Panc1 (cell line): ENCODE data around the gene ARHGEF38. TPM values are rescaled to one million over a fixed set of nuclear protein-coding genes. Genes with fewer than 3 reads are reported as not detected.

Source experiments
- ATAC-seq: fragments of 200-7000 bp; cut with Tn5 transposase; 2 replicates; pipeline ENCODE4 v1.9.1; 2020; ENCODE audit warnings: mild to moderate bottlenecking, moderate library complexity
- BruUV-seq: library from RNA; stranded (reverse); fragments of 400-500 nt; replicated peaks from 2 replicates; lab custom pipeline; 2021; lab: Mats Ljungman, UMichigan
- CTCF ChIA-PET: fragments of 300-600 bp; sonication (Branson Sonifier 250); formaldehyde crosslinking; loops from one replicate; lab custom pipeline; 2022; ENCODE audit warnings: antibody characterized with exemption; lab: Charles Lee
- POLR2A ChIA-PET: fragments of 300-600 bp; sonication (Branson Sonifier 250); formaldehyde crosslinking; loops from one replicate; lab custom pipeline; 2022; ENCODE audit warnings: antibody characterized with exemption; lab: Charles Lee
- DNase-seq: peaks from one replicate; pipeline ENCODE4 v3.0.0-alpha.2; 2010; ENCODE audit warnings: low read depth, low spot score
- H3K27ac ChIP-seq: 2 replicates; pipeline ENCODE4 v1.5.1; 2011; ENCODE audit warnings: mild to moderate bottlenecking, low read length, inconsistent platforms
- H3K27me3 ChIP-seq: fragments of 200-500 bp; sonication (Bioruptor generic); 2 replicates; pipeline ENCODE4 v1.6.0; 2014; ENCODE audit warnings: low read length, inconsistent platforms; ENCODE audit not compliant: control insufficient read depth, insufficient read depth
- H3K36me3 ChIP-seq: fragments of 200-500 bp; sonication (Bioruptor generic); 2 replicates; pipeline ENCODE4 v1.5.1; 2014; ENCODE audit warnings: inconsistent platforms, mild to moderate bottlenecking, low read length, moderate library complexity; ENCODE audit not compliant: control insufficient read depth, insufficient read depth
- H3K4me1 ChIP-seq: 2 replicates; pipeline ENCODE4 v1.5.1; 2011; ENCODE audit warnings: inconsistent platforms, mild to moderate bottlenecking, low read length, moderate library complexity; ENCODE audit not compliant: control insufficient read depth, insufficient read depth
- H3K4me3 ChIP-seq, 2 experiments: 2 replicates each; pipeline ENCODE4 v1.5.1; 2011 to 2012; ENCODE audit warnings: low read depth in 2 of 2, low read length in 2 of 2, mild to moderate bottlenecking in 2 of 2, inconsistent platforms in 1 of 2, moderate library complexity in 1 of 2
- H3K9me3 ChIP-seq: fragments of 200-500 bp; sonication (Bioruptor generic); 2 replicates; pipeline ENCODE4 v1.5.1; 2014; ENCODE audit warnings: low read depth, mild to moderate bottlenecking, inconsistent platforms, low read length, moderate library complexity; ENCODE audit not compliant: control insufficient read depth, insufficient read depth
- POLR2AphosphoS5 ChIP-seq: IDR thresholded peaks from 2 replicates; pipeline ENCODE4 v1.6.1; 2012; ENCODE audit warnings: mild to moderate bottlenecking, low read depth, low read length, moderate library complexity
- SIN3A ChIP-seq: IDR thresholded peaks from 2 replicates; pipeline ENCODE4 v1.6.1; 2012; ENCODE audit warnings: low read depth, mild to moderate bottlenecking, low read length, moderate library complexity, borderline replicate concordance; ENCODE audit not compliant: insufficient read depth
- TCF7L2 ChIP-seq: IDR thresholded peaks from 2 replicates; pipeline ENCODE4 v1.6.1; 2011; ENCODE audit warnings: mild to moderate bottlenecking, low read depth, low read length, inconsistent platforms
- in situ Hi-C: cut with HindIII; loops from 2 replicates; pipeline ENCODE4 v1.10.0; 2016; ENCODE audit warnings: low sequenced_read_pairs, low pct_unique_long_range_greater_than_20kb
- intact Hi-C: fragments of 100-400 bp; cut with micrococcal nuclease; formaldehyde crosslinking; loops from one replicate; pipeline ENCODE4 v1.10.0; 2022; ENCODE audit not compliant: unreplicated experiment
- total RNA-seq: library from RNA; stranded (reverse); gene quantifications from one replicate; pipeline ENCODE4 v1.2.1, GENCODE V29; 2021; ENCODE audit not compliant: unreplicated experiment
- TF ChIP-seq, protein P1 (sequence below), 2 experiments: IDR thresholded peaks; 2 replicates each; pipeline ENCODE4 v1.6.1; 2011 to 2012; ENCODE audit warnings: low read depth in 2 of 2, control low read depth in 1 of 2, low read length in 1 of 2, mild to moderate bottlenecking in 1 of 2, moderate library complexity in 1 of 2; ENCODE audit not compliant: insufficient read depth in 1 of 2
- TF ChIP-seq, protein P2 (sequence below): fragments of 450-650 bp; IDR thresholded peaks from 2 replicates; pipeline ENCODE4 v1.5.1; 2017; ENCODE audit warnings: mild to moderate bottlenecking

The ARHGEF38 gene
- total RNA-seq, 1 experiment from 2014 or later: not detected

DNA sequence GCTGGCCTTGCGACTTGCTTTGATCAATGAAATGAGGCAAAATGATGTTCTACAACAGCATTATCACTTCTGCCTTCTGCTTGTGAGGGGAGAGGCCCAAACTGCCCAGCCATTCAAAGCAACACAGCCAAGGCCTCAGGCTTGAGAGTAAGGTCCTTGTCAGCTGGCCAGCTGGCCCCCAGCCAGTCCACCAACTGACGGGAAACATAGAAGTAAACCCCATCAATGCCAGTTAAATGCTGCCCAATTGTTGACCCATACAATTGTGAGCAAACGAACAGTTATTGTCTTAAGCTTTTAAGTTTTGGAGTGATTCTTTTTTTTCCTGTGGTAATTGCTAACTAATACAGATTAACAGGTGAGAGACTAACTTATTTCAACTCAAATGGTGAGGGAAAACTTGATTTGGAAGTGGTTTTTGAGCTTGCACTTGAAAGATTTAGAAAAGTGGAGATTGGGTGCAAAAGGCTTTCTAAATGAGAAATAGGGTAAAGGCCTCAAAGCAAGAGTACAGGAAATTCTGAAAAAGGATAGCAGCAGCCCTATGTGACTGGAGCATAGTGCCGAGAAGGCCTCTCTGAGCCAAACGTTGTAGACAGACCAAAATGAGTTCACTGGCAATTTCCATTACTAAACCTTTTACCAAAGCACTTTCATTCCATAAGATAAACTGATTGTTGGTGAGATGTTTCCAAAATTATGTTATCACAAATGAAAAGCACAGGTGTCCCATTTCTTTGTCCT, 66.9 kb downstream of the ARHGEF38 start:
- CTCF ChIA-PET: no interaction called here
- POLR2A ChIA-PET: no interaction called here

DNA sequence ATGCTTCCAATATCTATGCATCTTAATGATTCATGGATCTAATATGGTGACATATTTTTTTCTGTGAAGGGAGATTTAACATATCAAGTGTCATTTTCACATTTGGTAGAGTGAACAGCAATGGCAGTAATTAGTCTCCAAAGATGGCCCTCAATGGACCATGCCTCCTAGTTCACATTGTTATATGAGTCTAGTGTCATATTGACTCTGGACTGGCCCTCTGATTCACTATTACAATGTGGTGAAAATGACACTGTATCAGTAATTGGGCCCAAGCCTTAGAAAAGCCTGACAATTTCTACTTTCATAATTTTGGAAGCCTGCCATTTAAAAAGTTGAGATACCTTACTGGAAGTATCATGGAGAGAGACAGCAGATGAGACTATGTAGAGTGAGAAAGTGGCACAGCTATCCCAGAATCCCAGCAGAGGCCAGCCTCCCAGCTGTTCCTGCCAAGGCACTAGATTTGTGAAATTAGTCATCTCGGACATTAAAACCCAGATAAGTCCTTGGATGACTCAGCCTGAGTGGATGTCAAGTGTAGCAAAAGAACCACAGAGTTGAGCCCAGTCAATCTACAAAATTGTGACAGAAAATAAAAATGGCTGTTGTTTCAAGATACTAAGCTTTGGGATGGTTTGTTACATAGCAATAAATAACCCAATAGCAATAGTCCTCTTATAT, 68.4 kb downstream of the ARHGEF38 start:
- ATAC-seq (no peak), DNase-seq (no peak)
- CTCF ChIA-PET: no interaction called here
- Histone ChIP-seq H3K27ac (no peak overlapping the region), H3K9me3 (no peaks in the 10 kb centered on the region), H3K4me3 (no peak overlapping the region), H3K4me1 (no peaks in the 10 kb centered on the region), H3K36me3 (no peaks in the 10 kb centered on the region), H3K27me3 (no peaks in the 10 kb centered on the region)
- no TSS peak for BruUV-seq
- TF ChIP-seq SIN3A (no peak), POLR2AphosphoS5 (no peak), TCF7L2 (no peak)
- TF ChIP-seq, protein P1, sequence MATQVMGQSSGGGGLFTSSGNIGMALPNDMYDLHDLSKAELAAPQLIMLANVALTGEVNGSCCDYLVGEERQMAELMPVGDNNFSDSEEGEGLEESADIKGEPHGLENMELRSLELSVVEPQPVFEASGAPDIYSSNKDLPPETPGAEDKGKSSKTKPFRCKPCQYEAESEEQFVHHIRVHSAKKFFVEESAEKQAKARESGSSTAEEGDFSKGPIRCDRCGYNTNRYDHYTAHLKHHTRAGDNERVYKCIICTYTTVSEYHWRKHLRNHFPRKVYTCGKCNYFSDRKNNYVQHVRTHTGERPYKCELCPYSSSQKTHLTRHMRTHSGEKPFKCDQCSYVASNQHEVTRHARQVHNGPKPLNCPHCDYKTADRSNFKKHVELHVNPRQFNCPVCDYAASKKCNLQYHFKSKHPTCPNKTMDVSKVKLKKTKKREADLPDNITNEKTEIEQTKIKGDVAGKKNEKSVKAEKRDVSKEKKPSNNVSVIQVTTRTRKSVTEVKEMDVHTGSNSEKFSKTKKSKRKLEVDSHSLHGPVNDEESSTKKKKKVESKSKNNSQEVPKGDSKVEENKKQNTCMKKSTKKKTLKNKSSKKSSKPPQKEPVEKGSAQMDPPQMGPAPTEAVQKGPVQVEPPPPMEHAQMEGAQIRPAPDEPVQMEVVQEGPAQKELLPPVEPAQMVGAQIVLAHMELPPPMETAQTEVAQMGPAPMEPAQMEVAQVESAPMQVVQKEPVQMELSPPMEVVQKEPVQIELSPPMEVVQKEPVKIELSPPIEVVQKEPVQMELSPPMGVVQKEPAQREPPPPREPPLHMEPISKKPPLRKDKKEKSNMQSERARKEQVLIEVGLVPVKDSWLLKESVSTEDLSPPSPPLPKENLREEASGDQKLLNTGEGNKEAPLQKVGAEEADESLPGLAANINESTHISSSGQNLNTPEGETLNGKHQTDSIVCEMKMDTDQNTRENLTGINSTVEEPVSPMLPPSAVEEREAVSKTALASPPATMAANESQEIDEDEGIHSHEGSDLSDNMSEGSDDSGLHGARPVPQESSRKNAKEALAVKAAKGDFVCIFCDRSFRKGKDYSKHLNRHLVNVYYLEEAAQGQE (IDR thresholded peaks at IDR 0.05; ENCODE audit: insufficient read depth in 1 of 2, low read depth in 2 of 2, low read length in 1 of 2): no peak
- TF ChIP-seq, protein P2, sequence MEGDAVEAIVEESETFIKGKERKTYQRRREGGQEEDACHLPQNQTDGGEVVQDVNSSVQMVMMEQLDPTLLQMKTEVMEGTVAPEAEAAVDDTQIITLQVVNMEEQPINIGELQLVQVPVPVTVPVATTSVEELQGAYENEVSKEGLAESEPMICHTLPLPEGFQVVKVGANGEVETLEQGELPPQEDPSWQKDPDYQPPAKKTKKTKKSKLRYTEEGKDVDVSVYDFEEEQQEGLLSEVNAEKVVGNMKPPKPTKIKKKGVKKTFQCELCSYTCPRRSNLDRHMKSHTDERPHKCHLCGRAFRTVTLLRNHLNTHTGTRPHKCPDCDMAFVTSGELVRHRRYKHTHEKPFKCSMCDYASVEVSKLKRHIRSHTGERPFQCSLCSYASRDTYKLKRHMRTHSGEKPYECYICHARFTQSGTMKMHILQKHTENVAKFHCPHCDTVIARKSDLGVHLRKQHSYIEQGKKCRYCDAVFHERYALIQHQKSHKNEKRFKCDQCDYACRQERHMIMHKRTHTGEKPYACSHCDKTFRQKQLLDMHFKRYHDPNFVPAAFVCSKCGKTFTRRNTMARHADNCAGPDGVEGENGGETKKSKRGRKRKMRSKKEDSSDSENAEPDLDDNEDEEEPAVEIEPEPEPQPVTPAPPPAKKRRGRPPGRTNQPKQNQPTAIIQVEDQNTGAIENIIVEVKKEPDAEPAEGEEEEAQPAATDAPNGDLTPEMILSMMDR: no peak
- POLR2A ChIA-PET: no interaction called here
- intact Hi-C loops (no loop called here), in situ Hi-C loops (no loop called here)

More for the DNA sequence above, 66.9 kb downstream of the ARHGEF38 start:
- in situ Hi-C loops: no loop called here
- DNase-seq: no peak
- ATAC-seq: no peak
- Histone ChIP-seq H3K4me3 (no peak overlapping the region), H3K9me3 (no peaks in the 10 kb centered on the region), H3K27me3 (no peaks in the 10 kb centered on the region), H3K4me1 (no peaks in the 10 kb centered on the region), H3K27ac (no peak overlapping the region), H3K36me3 (no peaks in the 10 kb centered on the region)
- no peak for TF ChIP-seq TCF7L2
- TF ChIP-seq, protein P1 (IDR thresholded peaks at IDR 0.05; ENCODE audit: insufficient read depth in 1 of 2, low read depth in 2 of 2, low read length in 1 of 2): no peak
- no peak for TF ChIP-seq POLR2AphosphoS5
- no peak for TF ChIP-seq SIN3A
- TF ChIP-seq, protein P2: no peak
- intact Hi-C loops: no loop called here
- no TSS peak for BruUV-seq
